ENCODE measurements around the gene KRT75.

DNA sequence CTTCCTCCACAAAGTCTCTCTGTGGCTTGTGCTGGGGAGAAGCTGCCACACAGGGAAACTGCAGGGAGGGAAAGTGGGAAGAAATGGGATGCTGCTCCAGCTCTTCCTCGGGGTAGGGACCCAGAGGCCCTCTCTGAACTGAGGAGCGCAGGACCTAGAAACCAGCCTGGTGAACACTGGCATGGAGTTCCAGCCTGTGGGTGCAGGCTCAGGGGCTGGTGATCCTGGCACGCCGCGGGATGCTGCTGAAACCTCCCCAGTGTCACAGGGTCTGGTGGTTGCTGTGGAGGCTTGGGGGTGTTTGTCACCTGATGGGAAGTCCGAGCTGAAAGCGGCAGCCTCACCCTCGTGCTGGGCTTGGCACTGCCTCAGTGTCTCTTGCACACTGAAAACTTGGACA is 5.2 kb upstream of the KRT75 start:
- TF ChIP-seq, protein P1, sequence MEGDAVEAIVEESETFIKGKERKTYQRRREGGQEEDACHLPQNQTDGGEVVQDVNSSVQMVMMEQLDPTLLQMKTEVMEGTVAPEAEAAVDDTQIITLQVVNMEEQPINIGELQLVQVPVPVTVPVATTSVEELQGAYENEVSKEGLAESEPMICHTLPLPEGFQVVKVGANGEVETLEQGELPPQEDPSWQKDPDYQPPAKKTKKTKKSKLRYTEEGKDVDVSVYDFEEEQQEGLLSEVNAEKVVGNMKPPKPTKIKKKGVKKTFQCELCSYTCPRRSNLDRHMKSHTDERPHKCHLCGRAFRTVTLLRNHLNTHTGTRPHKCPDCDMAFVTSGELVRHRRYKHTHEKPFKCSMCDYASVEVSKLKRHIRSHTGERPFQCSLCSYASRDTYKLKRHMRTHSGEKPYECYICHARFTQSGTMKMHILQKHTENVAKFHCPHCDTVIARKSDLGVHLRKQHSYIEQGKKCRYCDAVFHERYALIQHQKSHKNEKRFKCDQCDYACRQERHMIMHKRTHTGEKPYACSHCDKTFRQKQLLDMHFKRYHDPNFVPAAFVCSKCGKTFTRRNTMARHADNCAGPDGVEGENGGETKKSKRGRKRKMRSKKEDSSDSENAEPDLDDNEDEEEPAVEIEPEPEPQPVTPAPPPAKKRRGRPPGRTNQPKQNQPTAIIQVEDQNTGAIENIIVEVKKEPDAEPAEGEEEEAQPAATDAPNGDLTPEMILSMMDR (IDR thresholded peaks at IDR 0.05), result no peak
- TF ChIP-seq POLR2A (IDR thresholded peaks at IDR 0.05), result no peak
